AG04450 (cell line): ENCODE data around the gene C1QTNF7. TPM values are rescaled to one million over a fixed set of nuclear protein-coding genes. Genes with fewer than 3 reads are reported as not detected.

Experiments used
- CTCF ChIA-PET: fragments of 300-600, 350-600 bp; formaldehyde crosslinking; extraction: SDS; loops from one replicate; lab custom pipeline; 2022; ENCODE audit warnings: antibody characterized with exemption, inconsistent platforms; lab: Charles Lee
- POLR2A ChIA-PET: fragments of 350-600 bp; formaldehyde crosslinking; extraction: SDS; loops from one replicate; lab custom pipeline; 2021; ENCODE audit warnings: antibody characterized with exemption, inconsistent platforms; lab: Yijun Ruan, JAX
- DNase-seq: peaks from one replicate; pipeline ENCODE4 v3.0.0-alpha.2; 2011; ENCODE audit warnings: low read depth, low spot score
- H3K27ac ChIP-seq: one replicate; pipeline ENCODE4 v1.5.1; 2012; ENCODE audit warnings: low read depth, low read length, control low read depth
- H3K27me3 ChIP-seq: one replicate; pipeline ENCODE4 v1.6.0; 2012; ENCODE audit warnings: low read length; ENCODE audit not compliant: control insufficient read depth, insufficient read depth
- H3K4me3 ChIP-seq: 2 replicates; pipeline ENCODE4 v1.5.1; 2011; ENCODE audit warnings: mild to moderate bottlenecking, low read depth, low read length, control low read depth
- H3K9me3 ChIP-seq: 2 replicates; pipeline ENCODE4 v1.5.1; 2012; ENCODE audit warnings: low read length; ENCODE audit not compliant: control insufficient read depth, insufficient read depth
- CTCF ChIP-seq: IDR thresholded peaks from 2 replicates; pipeline ENCODE4 v1.5.1; 2011; ENCODE audit warnings: low read depth, low read length, control low read depth, inconsistent platforms
- polyA minus RNA-seq: library from RNA; depleted of rRNA, polyadenylated mRNA; stranded (reverse); fragments of >200 nt; gene quantifications from 2 replicates; pipeline ENCODE4 v1.2.3, GENCODE V29; 2011; rRNA and poly(A)+ RNA removed
- polyA plus RNA-seq: library from polyadenylated mRNA; depleted of rRNA; stranded (reverse); fragments of >200 nt; gene quantifications from 2 replicates; pipeline ENCODE4 v1.2.3, GENCODE V29; 2011; rRNA removed

Gene C1QTNF7, protein sequence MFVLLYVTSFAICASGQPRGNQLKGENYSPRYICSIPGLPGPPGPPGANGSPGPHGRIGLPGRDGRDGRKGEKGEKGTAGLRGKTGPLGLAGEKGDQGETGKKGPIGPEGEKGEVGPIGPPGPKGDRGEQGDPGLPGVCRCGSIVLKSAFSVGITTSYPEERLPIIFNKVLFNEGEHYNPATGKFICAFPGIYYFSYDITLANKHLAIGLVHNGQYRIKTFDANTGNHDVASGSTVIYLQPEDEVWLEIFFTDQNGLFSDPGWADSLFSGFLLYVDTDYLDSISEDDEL
- polyA plus RNA-seq (2.7 and 2.9 TPM in 2 replicates), polyA minus RNA-seq (1.1 and 1.6 TPM in 2 replicates)

GRCh38 chr4:15427701-15428100, at the start of gene C1QTNF7:
TSS of gene C1QTNF7 (plus strand) at chr4:15428033. CDS start at chr4:15435744, 7,711 bp downstream.
- Histone ChIP-seq H3K4me3 (no peak within 1 kb of the TSS), H3K27me3 (no peaks in the 10 kb centered on the region), H3K9me3 (no peaks in the 10 kb centered on the region), H3K27ac (no peak within 1 kb of the TSS)
- POLR2A ChIA-PET: interaction anchor here (1.7 kb wide), 1 partner anchor 9 kb away, joined by 6 read pairs; no protein-coding TSS in a partner anchor
- CTCF ChIA-PET: interaction anchor here (2.8 kb wide), 1 partner anchor 30 kb away, joined by 8 read pairs; no protein-coding TSS in a partner anchor
- TF ChIP-seq CTCF: no peak
- no peak for DNase-seq

DNA sequence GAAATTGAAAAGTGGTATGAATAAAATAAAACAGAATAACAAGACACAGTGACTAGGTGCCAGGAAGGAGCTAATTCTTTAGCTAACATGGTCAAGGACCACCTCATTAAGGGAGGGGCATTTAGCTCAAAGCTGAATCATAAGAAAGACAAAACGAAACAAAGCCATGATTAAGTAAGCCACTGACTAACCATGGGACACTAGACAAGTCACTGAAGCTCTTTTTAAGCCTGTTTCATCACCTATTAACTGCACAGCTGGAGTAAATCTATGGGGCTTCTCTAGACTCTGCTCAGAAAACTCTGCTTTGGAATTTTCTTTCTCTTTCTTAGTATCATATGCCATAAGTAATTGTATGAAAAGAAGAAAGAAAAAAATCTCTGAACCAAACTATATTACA, 49.8 kb upstream of the C1QTNF7 start:
- POLR2A ChIA-PET: no interaction called here
- TF ChIP-seq CTCF: no peak
- Histone ChIP-seq H3K9me3 (no peaks in the 10 kb centered on the region), H3K4me3 (no peak overlapping the region), H3K27ac (no peak overlapping the region), H3K27me3 (no peaks in the 10 kb centered on the region)
- no peak for DNase-seq
- CTCF ChIA-PET: interaction anchor here (0.9 to 2.1 kb wide), 6 partner anchors 18 to 147 kb away, joined by 3 to 14 read pairs (median 3); no protein-coding TSS in a partner anchor

GRCh38 chr4:15378493-15378892, 49.3 kb upstream of the C1QTNF7 start:
- no peak for DNase-seq
- ChIA-PET CTCF (interaction anchor here (1.0 to 2.1 kb wide), 5 partner anchors 18 to 147 kb away, joined by 3 to 14 read pairs (median 3); no protein-coding TSS in a partner anchor), POLR2A (no interaction called here)

GRCh38 chr4:15381806-15382338, 46.0 kb upstream of the C1QTNF7 start:
- Histone ChIP-seq H3K27me3 (no peaks in the 10 kb centered on the region), H3K9me3 (no peaks in the 10 kb centered on the region), H3K4me3 (no peak overlapping the region), H3K27ac (no peak overlapping the region)
- ChIA-PET CTCF (interaction anchor here (1.2 to 1.9 kb wide), 2 partner anchors 14 to 76 kb away, joined by 4 to 7 read pairs; no protein-coding TSS in a partner anchor), POLR2A (interaction anchor here (0.7 kb wide), 1 partner anchor 61 kb away, joined by 3 read pairs; no protein-coding TSS in a partner anchor)
- no peak for TF ChIP-seq CTCF
- no peak for DNase-seq

More at GRCh38 chr4:15378493-15378892, 49.3 kb upstream of the C1QTNF7 start:
- H3K27me3 ChIP-seq: no peaks in the 10 kb centered on the region
- no peaks in the 10 kb centered on the region for H3K9me3 ChIP-seq
- H3K27ac ChIP-seq: no peak overlapping the region
- H3K4me3 ChIP-seq: no peak overlapping the region
- no peak for TF ChIP-seq CTCF
